OCI-LY7 (cell line): ENCODE results near the gene RNF212.

Experiments used
- EZH2phosphoT487 ChIP-seq: fragments of 200-600 bp; sonication (generic); IDR thresholded peaks from 2 replicates; pipeline ENCODE4 v1.6.1; 2018; ENCODE audit warnings: low read depth, borderline replicate concordance, mild to moderate bottlenecking, mixed run types, antibody characterized with exemption, low read length, moderate library complexity, mixed read lengths
- TF ChIP-seq, protein P1 (sequence below): fragments of 200-600 bp; sonication (generic); conservative IDR thresholded peaks from 2 replicates; pipeline ENCODE4 v1.5.1; 2014; ENCODE audit warnings: mild to moderate bottlenecking, antibody characterized with exemption, low read length, moderate library complexity, mixed read lengths

DNA sequence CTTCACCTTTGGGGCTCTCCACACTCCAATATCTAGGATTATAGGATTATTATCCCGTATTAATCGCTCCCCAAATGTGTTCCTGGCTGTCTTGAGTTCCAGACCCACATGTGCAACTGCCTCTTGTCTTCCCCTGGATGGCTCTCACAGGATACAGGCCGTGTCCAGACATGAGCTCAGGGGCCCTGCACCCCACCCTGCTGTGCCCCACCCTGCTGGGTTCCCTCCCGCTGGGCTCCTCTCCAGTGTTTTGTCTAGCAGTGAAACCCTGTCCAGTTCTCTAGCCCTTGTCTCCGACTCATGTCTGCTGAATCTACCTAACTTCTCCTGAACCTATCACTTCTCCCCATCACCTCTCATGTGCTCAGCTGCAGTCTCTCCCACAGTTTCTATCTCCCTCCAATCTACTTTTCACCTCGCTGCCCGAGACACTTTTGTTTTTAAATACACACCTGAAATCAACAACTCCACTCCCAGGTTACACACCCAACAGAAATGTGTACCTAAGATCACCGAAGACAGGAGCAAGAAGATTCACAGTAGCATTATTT is 2.0 kb downstream of the RNF212 start:
- TF ChIP-seq, protein P1, sequence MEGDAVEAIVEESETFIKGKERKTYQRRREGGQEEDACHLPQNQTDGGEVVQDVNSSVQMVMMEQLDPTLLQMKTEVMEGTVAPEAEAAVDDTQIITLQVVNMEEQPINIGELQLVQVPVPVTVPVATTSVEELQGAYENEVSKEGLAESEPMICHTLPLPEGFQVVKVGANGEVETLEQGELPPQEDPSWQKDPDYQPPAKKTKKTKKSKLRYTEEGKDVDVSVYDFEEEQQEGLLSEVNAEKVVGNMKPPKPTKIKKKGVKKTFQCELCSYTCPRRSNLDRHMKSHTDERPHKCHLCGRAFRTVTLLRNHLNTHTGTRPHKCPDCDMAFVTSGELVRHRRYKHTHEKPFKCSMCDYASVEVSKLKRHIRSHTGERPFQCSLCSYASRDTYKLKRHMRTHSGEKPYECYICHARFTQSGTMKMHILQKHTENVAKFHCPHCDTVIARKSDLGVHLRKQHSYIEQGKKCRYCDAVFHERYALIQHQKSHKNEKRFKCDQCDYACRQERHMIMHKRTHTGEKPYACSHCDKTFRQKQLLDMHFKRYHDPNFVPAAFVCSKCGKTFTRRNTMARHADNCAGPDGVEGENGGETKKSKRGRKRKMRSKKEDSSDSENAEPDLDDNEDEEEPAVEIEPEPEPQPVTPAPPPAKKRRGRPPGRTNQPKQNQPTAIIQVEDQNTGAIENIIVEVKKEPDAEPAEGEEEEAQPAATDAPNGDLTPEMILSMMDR, result no peak
- TF ChIP-seq EZH2phosphoT487, result no peak
